Measurements from ENCODE around the gene LRRC4C.

LRRC4C gene

DNA sequence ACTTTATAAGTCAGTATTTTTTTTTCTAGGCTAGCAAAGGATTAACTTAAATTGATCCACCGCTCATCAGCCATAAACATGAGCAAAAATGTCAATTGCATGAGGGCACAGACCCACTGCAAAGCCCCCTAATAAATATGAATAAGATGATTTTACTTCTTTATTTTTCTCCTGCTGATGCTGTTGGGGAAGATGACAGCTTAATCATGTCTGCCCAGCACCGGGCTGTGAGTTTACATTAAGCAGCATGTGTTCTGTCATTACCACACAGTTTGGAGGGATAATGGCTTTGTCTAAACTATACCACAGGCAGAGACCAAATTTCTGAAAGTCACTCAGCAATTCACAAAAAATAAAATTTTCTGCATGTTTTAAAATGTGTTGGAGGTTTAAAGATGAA lies 346.3 kb downstream of the LRRC4C start:
- Histone ChIP-seq H3K9ac (ENCODE audit: low read length) (no peak overlapping the region), H3K4me1 (ENCODE audit: control insufficient read depth, low read depth, low read length) (peaks cover 49% of the 10 kb centered on the region), H3K36me3 (ENCODE audit: control insufficient read depth, low read depth, low read length) (no peaks in the 10 kb centered on the region), H3K27ac (ENCODE audit: low read length) (no peak overlapping the region), H3K9me3 (ENCODE audit: control insufficient read depth, low read depth, low read length) (no peaks in the 10 kb centered on the region), H3K27me3 (ENCODE audit: control insufficient read depth, insufficient read depth, low read length) (no peaks in the 10 kb centered on the region), H3K4me3 (ENCODE audit: low read length) (no peak overlapping the region)

DNA sequence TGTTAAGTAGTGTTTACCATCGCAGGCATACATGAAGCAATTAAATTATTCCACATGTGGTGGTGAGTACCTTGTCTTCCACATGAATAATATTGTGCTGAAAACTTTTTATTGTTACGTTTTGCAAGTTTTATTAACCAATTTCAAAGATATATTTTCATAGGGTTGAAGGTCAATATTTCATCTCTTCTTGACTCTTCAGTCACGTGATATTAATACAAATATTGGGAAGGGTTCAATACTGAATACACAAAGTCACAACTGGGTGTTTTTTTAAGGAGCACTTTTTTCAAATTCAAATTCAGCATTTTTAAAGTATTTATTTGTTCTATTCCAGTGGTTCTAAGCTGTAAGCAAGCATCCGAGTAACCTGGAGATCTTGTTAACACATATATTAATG lies 348.9 kb downstream of the LRRC4C start:
- H3K9me3 ChIP-seq (ENCODE audit: control insufficient read depth, low read depth, low read length), result no peaks in the 10 kb centered on the region
- H3K9ac ChIP-seq (ENCODE audit: low read length), result no peak overlapping the region
- no peak overlapping the region for H3K4me3 ChIP-seq (ENCODE audit: low read length)
- H3K27me3 ChIP-seq (ENCODE audit: control insufficient read depth, insufficient read depth, low read length), result no peaks in the 10 kb centered on the region
- no peak overlapping the region for H3K27ac ChIP-seq (ENCODE audit: low read length)
- peaks cover 23% of the 10 kb centered on the region for H3K4me1 ChIP-seq (ENCODE audit: control insufficient read depth, low read depth, low read length)
- no peaks in the 10 kb centered on the region for H3K36me3 ChIP-seq (ENCODE audit: control insufficient read depth, low read depth, low read length)

GRCh38 chr11:41102471-41102870 lies 357.0 kb downstream of the LRRC4C start:
- Histone ChIP-seq H3K4me3 (ENCODE audit: low read length) (no peak overlapping the region), H3K9me3 (ENCODE audit: control insufficient read depth, low read depth, low read length) (no peaks in the 10 kb centered on the region), H3K9ac (ENCODE audit: low read length) (no peak overlapping the region), H3K27ac (ENCODE audit: low read length) (no peak overlapping the region), H3K4me1 (ENCODE audit: control insufficient read depth, low read depth, low read length) (no peaks in the 10 kb centered on the region), H3K36me3 (ENCODE audit: control insufficient read depth, low read depth, low read length) (no peaks in the 10 kb centered on the region), H3K27me3 (ENCODE audit: control insufficient read depth, insufficient read depth, low read length) (no peaks in the 10 kb centered on the region)

GRCh38 chr11:41099654-41100053 lies 359.8 kb downstream of the LRRC4C start:
- H3K27me3 ChIP-seq (ENCODE audit: control insufficient read depth, insufficient read depth, low read length), result no peaks in the 10 kb centered on the region
- no peak overlapping the region for H3K4me3 ChIP-seq (ENCODE audit: low read length)
- no peaks in the 10 kb centered on the region for H3K36me3 ChIP-seq (ENCODE audit: control insufficient read depth, low read depth, low read length)
- H3K9me3 ChIP-seq (ENCODE audit: control insufficient read depth, low read depth, low read length), result no peaks in the 10 kb centered on the region
- H3K9ac ChIP-seq (ENCODE audit: low read length), result no peak overlapping the region
- H3K4me1 ChIP-seq (ENCODE audit: control insufficient read depth, low read depth, low read length), result no peaks in the 10 kb centered on the region
- H3K27ac ChIP-seq (ENCODE audit: low read length), result no peak overlapping the region

DNA sequence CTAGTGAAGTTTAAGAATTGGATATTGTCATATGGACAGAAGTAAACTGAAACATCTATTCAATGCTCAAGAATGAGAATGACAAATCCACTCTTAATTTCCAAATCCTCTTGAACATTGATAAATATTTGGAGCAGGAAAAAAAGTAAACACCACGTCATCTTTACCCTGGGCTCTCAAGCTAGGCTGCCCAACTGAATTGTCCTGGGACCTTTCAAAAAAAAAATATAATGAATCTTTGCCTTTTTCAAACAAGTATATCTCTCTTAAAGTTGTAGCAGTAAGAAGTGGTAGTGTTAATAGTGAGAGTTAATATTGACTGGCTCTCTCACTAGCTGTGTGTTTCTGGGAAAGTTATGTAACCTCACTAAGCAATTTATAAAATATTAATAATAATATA lies 374.3 kb downstream of the LRRC4C start:
- no peak overlapping the region for H3K27ac ChIP-seq (ENCODE audit: low read length)
- no peaks in the 10 kb centered on the region for H3K36me3 ChIP-seq (ENCODE audit: control insufficient read depth, low read depth, low read length)
- no peak overlapping the region for H3K9ac ChIP-seq (ENCODE audit: low read length)
- H3K9me3 ChIP-seq (ENCODE audit: control insufficient read depth, low read depth, low read length), result no peaks in the 10 kb centered on the region
- no peaks in the 10 kb centered on the region for H3K4me1 ChIP-seq (ENCODE audit: control insufficient read depth, low read depth, low read length)
- no peak overlapping the region for H3K4me3 ChIP-seq (ENCODE audit: low read length)
- H3K27me3 ChIP-seq (ENCODE audit: control insufficient read depth, insufficient read depth, low read length), result no peaks in the 10 kb centered on the region

DNA sequence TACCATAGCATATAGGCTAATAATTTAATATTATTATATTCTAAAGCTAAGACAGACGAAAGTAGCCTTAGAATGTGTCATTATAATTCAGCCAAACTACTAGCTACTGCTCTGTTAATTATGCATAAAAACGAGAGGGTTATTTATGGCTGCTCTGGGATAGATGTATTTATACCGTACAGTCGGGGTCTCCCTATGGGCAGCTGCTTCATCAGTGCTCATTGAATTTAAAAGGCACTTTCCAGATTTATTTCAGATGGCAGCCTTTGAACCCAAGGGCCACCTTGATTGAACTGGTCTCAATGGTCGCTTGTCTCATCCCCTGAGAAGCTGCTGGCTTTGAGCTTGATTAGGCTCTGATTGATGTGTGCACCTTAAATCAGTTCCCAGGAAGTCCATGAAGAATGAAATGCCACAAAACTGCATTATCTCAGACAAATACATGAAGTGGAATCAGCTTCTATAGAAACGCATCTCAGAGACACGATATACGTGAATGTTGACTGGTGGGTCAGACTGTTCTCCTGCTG lies 377.6 kb downstream of the LRRC4C start:
- no peaks in the 10 kb centered on the region for H3K4me1 ChIP-seq (ENCODE audit: control insufficient read depth, low read depth, low read length)
- H3K27me3 ChIP-seq (ENCODE audit: control insufficient read depth, insufficient read depth, low read length), result no peaks in the 10 kb centered on the region
- no peak overlapping the region for H3K27ac ChIP-seq (ENCODE audit: low read length)
- H3K9me3 ChIP-seq (ENCODE audit: control insufficient read depth, low read depth, low read length), result no peaks in the 10 kb centered on the region
- no peak overlapping the region for H3K9ac ChIP-seq (ENCODE audit: low read length)
- no peaks in the 10 kb centered on the region for H3K36me3 ChIP-seq (ENCODE audit: control insufficient read depth, low read depth, low read length)
- H3K4me3 ChIP-seq (ENCODE audit: low read length), result no peak overlapping the region

GRCh38 chr11:41074318-41074717 lies 385.1 kb downstream of the LRRC4C start:
- Histone ChIP-seq H3K9ac (ENCODE audit: low read length) (no peak overlapping the region), H3K4me1 (ENCODE audit: control insufficient read depth, low read depth, low read length) (no peaks in the 10 kb centered on the region), H3K9me3 (ENCODE audit: control insufficient read depth, low read depth, low read length) (no peaks in the 10 kb centered on the region), H3K36me3 (ENCODE audit: control insufficient read depth, low read depth, low read length) (no peaks in the 10 kb centered on the region), H3K27me3 (ENCODE audit: control insufficient read depth, insufficient read depth, low read length) (no peaks in the 10 kb centered on the region), H3K27ac (ENCODE audit: low read length) (no peak overlapping the region), H3K4me3 (ENCODE audit: low read length) (no peak overlapping the region)

DNA sequence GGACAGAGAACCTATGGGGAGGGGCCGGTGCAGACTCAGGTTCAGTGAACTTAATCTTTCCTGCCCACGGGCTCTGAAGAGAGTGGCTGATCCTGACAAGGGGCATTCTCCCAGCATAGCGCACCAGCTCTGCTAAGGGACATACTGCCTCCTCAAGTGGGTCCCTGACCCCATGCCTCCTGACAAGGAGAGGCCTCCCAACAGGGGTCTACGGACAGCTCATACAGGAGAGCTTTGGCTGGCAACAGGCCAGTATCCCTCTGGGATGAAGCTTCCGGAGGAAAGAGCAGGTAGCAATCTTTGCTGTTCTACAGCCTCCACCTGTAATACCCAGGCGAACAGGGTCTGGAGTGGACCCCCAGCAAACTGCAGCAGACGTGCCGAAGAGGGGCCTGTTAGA lies 394.0 kb downstream of the LRRC4C start:
- Histone ChIP-seq H3K9ac (ENCODE audit: low read length) (no peak overlapping the region), H3K9me3 (ENCODE audit: control insufficient read depth, low read depth, low read length) (no peaks in the 10 kb centered on the region), H3K4me1 (ENCODE audit: control insufficient read depth, low read depth, low read length) (no peaks in the 10 kb centered on the region), H3K4me3 (ENCODE audit: low read length) (no peak overlapping the region), H3K27me3 (ENCODE audit: control insufficient read depth, insufficient read depth, low read length) (no peaks in the 10 kb centered on the region), H3K27ac (ENCODE audit: low read length) (no peak overlapping the region), H3K36me3 (ENCODE audit: control insufficient read depth, low read depth, low read length) (no peaks in the 10 kb centered on the region)

DNA sequence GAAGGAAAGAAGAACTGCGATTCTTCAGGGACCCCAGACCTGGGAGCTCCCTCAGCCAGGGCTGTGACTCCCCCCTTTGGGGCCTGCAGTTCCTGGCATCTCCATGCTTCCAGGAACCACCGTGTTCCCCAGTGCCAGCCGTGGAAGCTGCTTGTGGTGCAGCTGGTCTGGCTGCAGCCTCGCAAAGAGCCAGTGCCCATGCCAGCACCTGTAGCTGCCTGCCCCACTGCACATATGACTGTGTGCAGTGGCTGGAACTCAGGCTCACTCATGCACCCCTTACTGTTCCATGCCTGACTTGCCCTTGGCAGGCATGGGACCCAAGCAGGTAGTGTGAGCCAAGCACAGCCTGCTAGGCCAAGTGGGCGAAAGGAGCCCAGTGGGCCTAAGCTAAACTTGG lies 401.3 kb downstream of the LRRC4C start:
- Histone ChIP-seq H3K27me3 (ENCODE audit: control insufficient read depth, insufficient read depth, low read length) (no peaks in the 10 kb centered on the region), H3K9ac (ENCODE audit: low read length) (no peak overlapping the region), H3K4me3 (ENCODE audit: low read length) (no peak overlapping the region), H3K36me3 (ENCODE audit: control insufficient read depth, low read depth, low read length) (no peaks in the 10 kb centered on the region), H3K9me3 (ENCODE audit: control insufficient read depth, low read depth, low read length) (no peaks in the 10 kb centered on the region), H3K27ac (ENCODE audit: low read length) (no peak overlapping the region), H3K4me1 (ENCODE audit: control insufficient read depth, low read depth, low read length) (no peaks in the 10 kb centered on the region)

GRCh38 chr11:41056892-41057569 lies 402.4 kb downstream of the LRRC4C start:
- no peak overlapping the region for H3K9ac ChIP-seq (ENCODE audit: low read length)
- H3K9me3 ChIP-seq (ENCODE audit: control insufficient read depth, low read depth, low read length), result no peaks in the 10 kb centered on the region
- H3K4me3 ChIP-seq (ENCODE audit: low read length), result no peak overlapping the region
- no peaks in the 10 kb centered on the region for H3K27me3 ChIP-seq (ENCODE audit: control insufficient read depth, insufficient read depth, low read length)
- H3K4me1 ChIP-seq (ENCODE audit: control insufficient read depth, low read depth, low read length), result no peaks in the 10 kb centered on the region
- no peak overlapping the region for H3K27ac ChIP-seq (ENCODE audit: low read length)
- H3K36me3 ChIP-seq (ENCODE audit: control insufficient read depth, low read depth, low read length), result no peaks in the 10 kb centered on the region

DNA sequence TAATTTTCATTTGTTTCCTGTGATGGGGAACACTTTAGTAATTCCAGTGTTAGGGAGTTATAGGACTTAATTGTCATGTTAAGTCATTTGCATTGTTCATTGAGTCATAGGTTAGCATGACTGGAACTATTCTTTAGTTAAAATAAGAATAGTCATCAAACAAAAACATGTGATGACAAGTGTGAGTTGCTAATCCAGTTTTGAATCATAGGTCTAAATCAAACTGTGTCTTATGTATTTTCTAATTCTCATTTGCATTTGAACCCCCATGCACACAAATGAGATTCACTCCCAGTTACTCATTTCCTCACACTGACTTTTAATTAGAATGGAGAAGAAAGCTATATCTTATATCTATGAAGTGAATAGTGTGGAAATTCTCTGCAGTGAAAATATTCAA lies 405.6 kb downstream of the LRRC4C start:
- H3K27ac ChIP-seq (ENCODE audit: low read length), result no peak overlapping the region
- no peaks in the 10 kb centered on the region for H3K9me3 ChIP-seq (ENCODE audit: control insufficient read depth, low read depth, low read length)
- H3K36me3 ChIP-seq (ENCODE audit: control insufficient read depth, low read depth, low read length), result no peaks in the 10 kb centered on the region
- H3K4me3 ChIP-seq (ENCODE audit: low read length), result no peak overlapping the region
- no peak overlapping the region for H3K9ac ChIP-seq (ENCODE audit: low read length)
- no peaks in the 10 kb centered on the region for H3K4me1 ChIP-seq (ENCODE audit: control insufficient read depth, low read depth, low read length)
- H3K27me3 ChIP-seq (ENCODE audit: control insufficient read depth, insufficient read depth, low read length), result no peaks in the 10 kb centered on the region

DNA sequence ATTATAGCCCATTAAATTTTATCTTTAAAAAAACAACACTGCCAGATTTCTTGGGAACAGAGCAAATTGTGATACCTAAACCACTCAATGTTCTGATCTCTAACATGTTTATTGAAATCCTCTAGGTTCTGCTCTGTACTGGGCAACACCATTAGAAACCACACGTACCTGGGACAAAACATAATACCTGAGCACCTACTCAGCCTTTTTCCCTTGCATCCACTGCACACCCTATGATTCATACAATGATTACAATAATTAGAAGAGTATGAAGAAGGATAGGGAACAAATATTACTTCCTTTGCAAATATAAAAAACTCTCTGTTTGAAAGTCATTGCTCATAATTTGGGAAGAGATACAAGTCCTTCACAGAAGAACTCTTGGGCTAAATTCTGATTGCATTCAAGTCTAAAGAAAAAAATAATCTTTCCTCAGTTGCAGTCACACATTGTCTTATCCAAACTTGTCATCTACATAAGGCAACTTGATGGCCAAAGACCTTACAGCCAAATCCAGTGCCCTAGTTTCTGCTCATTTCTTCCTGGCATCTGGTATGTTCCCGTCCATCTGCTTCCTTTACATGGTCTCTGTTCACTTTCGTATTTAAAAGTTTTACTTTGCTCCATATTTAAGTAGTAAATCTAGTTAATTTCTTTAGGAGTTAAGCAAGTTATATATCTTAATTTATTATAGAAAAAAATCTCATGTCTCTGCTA lies 407.4 kb downstream of the LRRC4C start:
- Histone ChIP-seq H3K36me3 (ENCODE audit: control insufficient read depth, low read depth, low read length) (no peaks in the 10 kb centered on the region), H3K27ac (ENCODE audit: low read length) (no peak overlapping the region), H3K27me3 (ENCODE audit: control insufficient read depth, insufficient read depth, low read length) (no peaks in the 10 kb centered on the region), H3K4me3 (ENCODE audit: low read length) (no peak overlapping the region), H3K4me1 (ENCODE audit: control insufficient read depth, low read depth, low read length) (no peaks in the 10 kb centered on the region), H3K9ac (ENCODE audit: low read length) (no peak overlapping the region), H3K9me3 (ENCODE audit: control insufficient read depth, low read depth, low read length) (no peaks in the 10 kb centered on the region)

Data from iPS-18a (cell line).